Fibroblast of the conjunctiva (primary cell): Measurements from ENCODE around the gene ZFP36L1.
"Not testable (repeated sequence)": the region's sequence is repeated elsewhere in the genome, so short reads cannot be mapped to it uniquely, and the experiment has no call there.

Source experiments
- DNase-seq: peaks from one replicate; pipeline ENCODE4 v3.0.0-alpha.2; 2010; ENCODE audit warnings: low read depth

The ZFP36L1 gene

GRCh38 chr14:68784226-68784910 lies 8.5 kb downstream of the ZFP36L1 start:
- no peak for DNase-seq

GRCh38 chr14:68783408-68784225 lies 9.2 kb downstream of the ZFP36L1 start:
- no peak for DNase-seq

GRCh38 chr14:68782091-68782981 lies 10.5 kb downstream of the ZFP36L1 start:
- no peak for DNase-seq

GRCh38 chr14:68781161-68782021 lies 11.5 kb downstream of the ZFP36L1 start:
- no peak for DNase-seq

GRCh38 chr14:68780358-68781160 lies 12.3 kb downstream of the ZFP36L1 start:
- no peak for DNase-seq

- DNase-seq, result no peak
Observed at GRCh38 chr14:68779761-68780323, 13.0 kb downstream of the ZFP36L1 start.

- DNase-seq, result no peak
Observed at GRCh38 chr14:68777644-68778043, 15.2 kb downstream of the ZFP36L1 start.

- DNase-seq, result no peak
Observed at GRCh38 chr14:68775614-68776126, 17.2 kb downstream of the ZFP36L1 start.

- no peak for DNase-seq
Observed at GRCh38 chr14:68774771-68775613, 17.9 kb downstream of the ZFP36L1 start.

- no peak for DNase-seq
Observed at GRCh38 chr14:68772761-68773381, 20.0 kb downstream of the ZFP36L1 start.

- no peak for DNase-seq
Observed at GRCh38 chr14:68771631-68772030, 21.2 kb downstream of the ZFP36L1 start.

GRCh38 chr14:68770553-68771286 lies 22.1 kb downstream of the ZFP36L1 start:
- DNase-seq, result no peak

GRCh38 chr14:68770051-68770450 lies 22.8 kb downstream of the ZFP36L1 start:
- DNase-seq, result no peak

- no peak for DNase-seq
Observed at GRCh38 chr14:68768316-68768715, 24.6 kb downstream of the ZFP36L1 start.

- no peak for DNase-seq
Observed at GRCh38 chr14:68767248-68767645, 25.6 kb downstream of the ZFP36L1 start.

- DNase-seq, result no peak
Observed at GRCh38 chr14:68766299-68767247, 26.3 kb downstream of the ZFP36L1 start.

- DNase-seq, result not testable (repeated sequence)
Observed at GRCh38 chr14:68763843-68764242, 29.0 kb downstream of the ZFP36L1 start.
